NCI-H345 (cell line): ENCODE data around the gene ATF6.
"Not testable (repeated sequence)": the region's sequence is repeated elsewhere in the genome, so short reads cannot be mapped to it uniquely, and the experiment has no call there.

Source experiments
- DNase-seq: peaks from one replicate; lab custom pipeline; 2025; lab: John Stamatoyannopoulos, UW

Gene ATF6

DNA sequence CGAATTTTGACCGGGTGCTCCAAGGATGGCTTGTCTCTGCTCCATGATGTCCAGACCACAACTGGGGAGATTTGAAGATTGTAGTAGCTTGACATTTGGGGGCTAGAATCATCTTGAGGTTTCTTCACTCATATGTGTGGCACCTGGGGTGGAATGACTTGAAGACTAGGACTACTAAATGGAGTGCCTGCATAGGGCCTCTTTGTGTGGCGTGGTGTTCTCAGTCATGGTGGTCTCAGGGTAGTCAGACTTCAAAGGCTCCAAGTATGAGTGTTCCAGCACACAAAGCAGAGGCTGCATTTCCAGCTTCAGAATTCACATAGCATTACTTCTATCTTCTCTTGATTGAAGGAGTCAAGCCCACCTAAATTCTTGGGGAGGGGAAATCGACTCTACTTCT is 16.8 kb downstream of the ATF6 start:
- DNase-seq, result no peak

DNA sequence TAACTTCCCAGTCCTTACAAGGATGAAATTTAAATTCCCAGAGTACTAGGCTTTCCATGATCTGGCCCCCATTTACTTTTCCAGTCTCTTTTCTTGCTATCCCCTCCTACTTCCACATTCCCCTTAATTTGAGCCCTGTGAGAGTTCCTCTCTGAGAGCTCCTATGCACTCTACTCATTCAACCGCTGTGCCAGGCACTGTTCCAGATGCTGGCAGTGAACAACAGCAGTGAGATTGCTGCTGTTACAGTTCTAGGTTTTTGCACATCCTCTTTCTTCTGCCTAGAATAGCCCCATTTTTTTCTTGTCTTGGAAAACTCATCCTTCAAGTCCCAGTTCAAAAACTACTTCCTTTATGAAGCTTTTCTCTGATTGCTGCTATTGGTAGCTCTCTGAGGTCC is 18.8 kb downstream of the ATF6 start:
- no peak for DNase-seq

- DNase-seq, result no peak
Observed at GRCh38 chr1:161787355-161787754, 21.2 kb downstream of the ATF6 start.

DNA sequence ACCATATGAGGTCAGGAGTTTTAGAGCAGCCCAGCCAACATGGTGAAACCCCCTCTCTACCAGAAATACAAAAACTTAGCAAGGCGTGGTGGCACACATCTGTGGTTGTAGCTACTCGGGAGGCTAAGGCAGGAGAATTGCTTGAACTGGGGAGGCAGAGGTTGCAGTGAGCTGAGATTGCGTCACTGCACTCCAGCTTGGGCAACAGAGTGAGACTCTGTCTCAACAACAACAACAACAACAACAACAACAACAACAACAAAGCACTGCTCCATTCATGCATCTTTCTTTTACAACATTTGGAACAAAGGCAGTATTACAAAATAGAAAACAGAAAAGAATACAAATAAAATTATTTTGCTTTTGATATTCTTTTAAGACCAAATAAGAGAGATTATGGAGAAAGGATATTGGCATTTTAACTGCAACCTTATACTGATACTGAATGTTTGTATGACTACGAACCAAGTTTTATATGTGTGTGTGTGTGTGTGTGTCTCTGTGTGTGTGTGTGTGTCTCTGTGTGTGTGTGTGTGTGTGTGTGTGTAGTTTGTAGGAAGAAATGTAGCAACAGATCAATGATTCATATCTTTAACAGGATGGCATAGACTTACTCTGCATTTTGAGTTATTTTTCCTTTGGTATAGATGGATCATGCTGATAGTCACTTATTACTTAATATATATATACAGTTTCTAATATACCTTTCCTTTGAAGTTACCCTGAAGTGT is 24.6 kb downstream of the ATF6 start:
- DNase-seq, result no peak

DNA sequence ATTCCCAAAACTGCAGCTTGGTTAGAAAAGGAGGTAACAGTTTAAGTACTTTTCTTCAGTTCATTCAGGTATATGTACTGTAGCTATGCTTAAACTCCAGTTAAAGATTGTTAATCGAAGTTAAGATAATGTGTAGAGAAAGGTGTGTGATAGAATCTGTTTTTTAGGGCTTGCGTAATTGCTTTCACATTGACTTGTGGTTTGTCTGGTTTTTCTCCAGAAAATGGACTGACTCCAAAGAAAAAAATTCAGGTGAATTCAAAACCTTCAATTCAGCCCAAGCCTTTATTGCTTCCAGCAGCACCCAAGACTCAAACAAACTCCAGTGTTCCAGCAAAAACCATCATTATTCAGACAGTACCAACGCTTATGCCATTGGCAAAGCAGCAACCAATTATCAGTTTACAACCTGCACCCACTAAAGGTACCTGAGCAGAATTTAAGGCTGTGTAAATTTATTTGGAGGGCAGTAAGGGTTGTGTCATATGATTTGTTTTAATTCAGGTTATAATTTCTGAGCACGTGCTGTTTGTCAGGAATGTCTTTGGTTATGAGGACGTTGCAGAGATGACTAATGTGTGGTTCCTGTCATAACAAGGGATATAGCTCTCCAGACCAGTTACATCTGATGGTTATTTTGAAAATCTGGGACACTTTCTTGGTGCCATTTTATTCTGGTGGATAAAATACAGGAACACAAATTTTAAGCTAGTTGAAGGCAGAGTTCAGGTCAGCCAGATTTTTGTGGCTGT is 26.0 kb downstream of the ATF6 start:
- no peak for DNase-seq

- peak; percentile 39 for DNase-seq
Observed at GRCh38 chr1:161792740-161793139, 26.6 kb downstream of the ATF6 start.

DNA sequence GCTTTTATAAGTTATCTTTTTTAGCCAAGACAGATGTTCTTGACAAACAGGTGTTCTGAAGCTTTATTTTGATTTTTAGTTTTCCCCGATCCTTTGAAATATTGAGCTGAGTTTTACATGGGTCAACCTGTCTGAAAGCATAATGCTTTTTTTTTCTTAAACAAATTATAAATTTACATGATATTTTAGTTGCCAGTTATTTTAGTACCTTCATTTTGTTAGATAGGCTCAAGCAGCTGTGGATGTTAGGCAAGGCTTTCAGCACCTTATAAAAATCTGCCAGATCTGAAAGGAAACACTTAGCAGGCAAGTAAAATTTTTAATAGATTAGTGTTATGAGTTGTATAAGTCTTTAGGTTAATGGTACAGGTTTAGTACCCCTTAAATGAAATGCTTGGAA is 33.7 kb downstream of the ATF6 start:
- DNase-seq, result no peak

GRCh38 chr1:161801955-161802354 is 35.8 kb downstream of the ATF6 start:
- no peak for DNase-seq

DNA sequence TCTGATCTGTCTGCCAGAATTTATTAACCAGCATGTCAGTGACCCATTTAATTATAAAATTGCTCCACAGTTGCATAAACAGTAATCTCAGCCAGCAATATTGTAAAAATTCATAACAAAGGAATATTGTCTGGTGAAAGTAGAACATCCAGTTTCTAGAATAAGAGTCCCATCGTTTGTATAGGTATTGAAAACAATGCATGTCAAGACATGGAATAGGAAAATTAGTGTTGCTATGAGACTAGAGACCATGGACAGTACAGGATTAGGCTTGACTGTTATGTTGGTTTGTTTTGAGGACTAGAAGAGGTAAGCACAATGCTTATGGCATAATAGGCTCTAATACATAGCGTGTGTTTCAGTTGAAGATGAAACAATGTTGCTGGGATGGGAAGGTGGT is 37.1 kb downstream of the ATF6 start:
- no peak for DNase-seq

GRCh38 chr1:161805399-161806197 is 39.5 kb downstream of the ATF6 start:
- DNase-seq, result no peak

DNA sequence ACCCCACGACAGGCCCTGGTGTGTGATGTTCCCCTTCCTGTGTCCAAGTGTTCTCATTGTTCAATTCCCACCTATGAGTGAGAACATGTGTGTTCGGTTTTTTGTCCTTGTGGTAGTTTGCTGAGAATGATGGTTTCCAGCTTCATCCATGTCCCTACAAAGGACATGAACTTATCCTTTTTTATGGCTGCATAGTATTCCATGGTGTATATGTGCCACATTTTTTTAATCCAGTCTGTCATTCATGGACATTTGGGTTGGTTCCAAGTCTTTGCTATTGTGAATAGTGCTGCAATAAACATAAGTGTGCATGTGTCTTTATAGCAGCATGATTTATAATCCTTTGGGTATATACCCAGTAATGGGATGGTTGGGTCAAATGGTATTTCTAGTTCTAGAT is 43.1 kb downstream of the ATF6 start:
- DNase-seq, result not testable (repeated sequence)

- not testable (repeated sequence) for DNase-seq
Observed at GRCh38 chr1:161809656-161810055, 43.5 kb downstream of the ATF6 start.

DNA sequence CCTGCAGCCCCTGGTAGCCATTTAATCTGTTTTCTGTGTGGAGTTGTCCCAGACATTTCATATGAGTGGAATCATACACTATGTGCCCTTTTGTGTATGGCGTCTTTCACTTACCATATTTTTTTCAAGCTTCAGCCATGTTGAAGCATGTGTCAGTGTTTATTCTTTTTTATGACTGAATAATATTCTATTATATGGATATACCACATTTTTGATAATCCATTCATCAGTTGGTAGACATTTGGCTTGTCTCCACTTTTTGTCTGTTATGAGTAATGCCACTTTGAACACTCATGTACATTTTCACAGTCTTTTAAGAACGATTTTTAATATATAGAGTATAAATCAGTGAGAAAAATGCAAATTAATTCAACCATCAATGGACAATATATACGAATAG is 44.7 kb downstream of the ATF6 start:
- DNase-seq, result no peak

DNA sequence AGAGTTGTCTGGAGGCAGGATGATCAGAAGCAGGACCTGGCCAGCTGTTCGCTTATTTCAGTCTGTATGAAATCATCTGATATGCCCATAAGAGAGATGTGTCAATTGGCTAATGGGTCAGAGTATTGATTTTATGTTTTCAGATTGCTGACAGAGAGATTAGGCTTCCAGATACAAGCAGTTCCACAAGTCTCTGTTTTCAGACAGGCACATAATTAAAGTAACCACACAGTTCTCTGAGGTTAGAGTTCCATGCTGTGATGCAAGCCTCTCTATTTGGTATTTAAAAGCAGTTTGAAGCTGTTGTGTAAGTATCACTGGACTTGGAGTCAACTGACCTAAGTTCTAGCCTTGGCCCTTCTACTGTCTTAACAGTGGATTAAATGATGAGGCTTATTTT is 50.1 kb downstream of the ATF6 start:
- no peak for DNase-seq

- no peak for DNase-seq
Observed at GRCh38 chr1:161817176-161817730, 51.1 kb downstream of the ATF6 start.

DNA sequence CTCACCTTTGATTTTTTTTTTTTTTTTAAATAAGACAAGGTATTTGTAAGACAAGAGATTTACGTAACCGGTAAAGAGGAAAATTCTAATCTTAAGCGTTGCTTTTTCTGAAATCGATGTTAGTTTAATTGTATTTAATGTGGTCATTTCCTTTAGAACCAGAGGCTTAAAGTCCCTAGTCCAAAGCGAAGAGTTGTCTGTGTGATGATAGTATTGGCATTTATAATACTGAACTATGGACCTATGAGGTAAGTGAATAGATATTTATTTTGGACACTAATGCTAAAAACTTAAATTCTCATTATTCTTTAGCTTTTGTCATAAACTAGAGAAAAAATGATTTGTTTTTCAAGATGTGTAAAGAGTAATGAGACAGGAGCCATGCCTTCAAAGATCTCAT is 54.8 kb downstream of the ATF6 start:
- DNase-seq, result no peak

- DNase-seq, result no peak
Observed at GRCh38 chr1:161824618-161825017, 58.5 kb downstream of the ATF6 start.

DNA sequence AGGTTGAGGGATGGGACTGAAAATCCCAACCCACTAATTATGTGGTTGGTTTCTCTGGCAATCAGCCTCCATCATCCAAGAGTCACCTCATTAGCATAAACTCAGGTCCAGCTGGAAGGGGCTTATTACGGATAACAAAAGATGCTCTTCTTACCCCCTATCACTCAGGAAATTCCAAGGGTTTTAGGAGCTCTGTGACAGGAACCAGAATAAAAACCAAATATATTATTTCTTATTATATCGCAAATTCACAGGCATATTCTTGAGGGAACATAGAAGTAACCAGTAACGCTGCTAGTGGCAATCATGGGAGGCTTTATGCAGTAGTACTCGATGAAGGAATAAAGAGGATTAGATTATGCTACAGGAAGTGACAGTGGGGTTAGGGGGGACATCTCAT is 59.7 kb downstream of the ATF6 start:
- DNase-seq, result no peak

DNA sequence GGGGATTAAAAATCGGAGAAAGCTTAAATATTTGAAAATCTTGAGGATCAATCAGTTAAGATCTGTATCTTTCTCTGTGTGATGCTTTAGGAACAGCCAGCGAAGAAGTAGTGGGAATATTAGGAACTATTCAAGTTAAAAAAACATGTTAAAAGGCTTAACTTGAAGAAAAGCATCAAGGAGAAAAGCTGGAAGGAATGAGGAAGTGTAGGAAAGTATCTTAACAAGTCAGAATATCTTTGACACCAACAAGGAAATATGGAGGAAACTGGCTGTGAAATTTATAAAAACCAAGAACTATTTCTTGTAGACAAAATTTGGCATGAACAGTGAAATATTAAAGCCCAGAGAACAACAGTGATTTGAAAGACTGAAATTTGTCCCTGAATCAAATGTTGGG is 60.4 kb downstream of the ATF6 start:
- no peak for DNase-seq

GRCh38 chr1:161827786-161828185 is 61.7 kb downstream of the ATF6 start:
- no peak for DNase-seq

- DNase-seq, result not testable (repeated sequence)
Observed at GRCh38 chr1:161832299-161832907, 66.3 kb downstream of the ATF6 start.

DNA sequence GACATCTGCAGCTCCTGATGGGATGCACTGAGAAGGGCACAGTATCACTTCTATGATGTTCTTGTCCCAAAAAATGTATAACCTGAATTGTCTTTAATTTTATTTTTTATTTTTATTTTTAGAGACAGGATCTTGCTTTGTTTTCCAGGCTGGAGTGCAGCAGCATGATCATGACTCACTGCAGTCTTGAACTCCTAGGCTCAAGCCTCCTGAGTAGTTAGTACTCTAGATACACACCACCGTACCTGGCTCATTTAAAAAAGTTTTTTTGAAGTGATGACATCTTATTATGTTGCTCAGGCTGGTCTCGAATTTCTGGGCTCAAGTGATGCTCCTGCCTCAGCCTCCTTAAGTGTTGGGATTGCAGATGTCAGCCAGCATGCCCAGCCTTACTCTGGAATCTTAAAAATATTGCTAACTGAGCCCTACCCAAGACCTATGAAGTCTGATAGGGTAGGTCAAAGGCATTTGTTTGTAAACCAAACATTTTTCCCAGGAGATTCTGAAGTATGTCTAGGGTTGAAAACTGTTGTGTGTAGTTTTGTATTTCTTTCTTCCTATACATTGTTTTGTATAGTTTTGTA is 68.9 kb downstream of the ATF6 start:
- DNase-seq, result no peak
